GM18519 (cell line): Measurements from ENCODE around the gene RALGPS1.

ENCODE experiments used
- ATAC-seq: cut with Tn5 transposase; IDR thresholded peaks from one replicate; pipeline ENCODE4 v1.9.1; 2021; ENCODE audit warnings: mild to moderate bottlenecking, moderate library complexity; ENCODE audit not compliant: unreplicated experiment, low FRiP score

The RALGPS1 gene

GRCh38 chr9:127112735-127113161, 198.2 kb downstream of the RALGPS1 start:
- ATAC-seq, result no peak

- no peak for ATAC-seq
Measured at GRCh38 chr9:127113191-127113972, 198.8 kb downstream of the RALGPS1 start.

- ATAC-seq, result no peak
Measured at GRCh38 chr9:127114606-127115005, 200.0 kb downstream of the RALGPS1 start.

GRCh38 chr9:127116088-127116726, 201.6 kb downstream of the RALGPS1 start:
- no peak for ATAC-seq

- no peak for ATAC-seq
Measured at GRCh38 chr9:127116957-127117356, 202.4 kb downstream of the RALGPS1 start.

- ATAC-seq, result no peak
Measured at GRCh38 chr9:127117801-127118200, 203.2 kb downstream of the RALGPS1 start.

- ATAC-seq, result no peak
Measured at GRCh38 chr9:127118597-127119319, 204.2 kb downstream of the RALGPS1 start.

- no peak for ATAC-seq
Measured at GRCh38 chr9:127119320-127119709, 204.7 kb downstream of the RALGPS1 start.

GRCh38 chr9:127121628-127122175, 207.1 kb downstream of the RALGPS1 start:
- ATAC-seq, result no peak

- ATAC-seq, result no peak
Measured at GRCh38 chr9:127122176-127123063, 207.8 kb downstream of the RALGPS1 start, which contains the start of gene ANGPTL2. TSS of gene ANGPTL2 (minus strand) at chr9:127122635. CDS start at chr9:127108731, 13,904 bp downstream.

GRCh38 chr9:127123064-127123890, 208.7 kb downstream of the RALGPS1 start:
- ATAC-seq, result no peak

- ATAC-seq, result no peak
Measured at GRCh38 chr9:127124111-127124531, 209.5 kb downstream of the RALGPS1 start.

- no peak for ATAC-seq
Measured at GRCh38 chr9:127124792-127125191, 210.2 kb downstream of the RALGPS1 start.

- ATAC-seq, result no peak
Measured at GRCh38 chr9:127126971-127127370, 212.4 kb downstream of the RALGPS1 start.

GRCh38 chr9:127128341-127129072, 213.9 kb downstream of the RALGPS1 start:
- ATAC-seq, result no peak

- no peak for ATAC-seq
Measured at GRCh38 chr9:127129073-127129717, 214.6 kb downstream of the RALGPS1 start.

- no peak for ATAC-seq
Measured at GRCh38 chr9:127129718-127130085, 215.1 kb downstream of the RALGPS1 start.

GRCh38 chr9:127130235-127130634, 215.7 kb downstream of the RALGPS1 start:
- no peak for ATAC-seq
